Measurements from ENCODE around the gene PPP2R1B. TPM values are rescaled to one million over a fixed set of nuclear protein-coding genes. Genes with fewer than 3 reads are reported as not detected.
"Not testable (repeated sequence)": the region's sequence is repeated elsewhere in the genome, so short reads cannot be mapped to it uniquely, and the experiment has no call there.

PPP2R1B gene
- total and polyA plus RNA-seq, 2 of the 8 experiments (the other 6 are each of a cell fraction or from before 2014, with no cell fraction given), result 25.8 to 87.0 TPM

DNA sequence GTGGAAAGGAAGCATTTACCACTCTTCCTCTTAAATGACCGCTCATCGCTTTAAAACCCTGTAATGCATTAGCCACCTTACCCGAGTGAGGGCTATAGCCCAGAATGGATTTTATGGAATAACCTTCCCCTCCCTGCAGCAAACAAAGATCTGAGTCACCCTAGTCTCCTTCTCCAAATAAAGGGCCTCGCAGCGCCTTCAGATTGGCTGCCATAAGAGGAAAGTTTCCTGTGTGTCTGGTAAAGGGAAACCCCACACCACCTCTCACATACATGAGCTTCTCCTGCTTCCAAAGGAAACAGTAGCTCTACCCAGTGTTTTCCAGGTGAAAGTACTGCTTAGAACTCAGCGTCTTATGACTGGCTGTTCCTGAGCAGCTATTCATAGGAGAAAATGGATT is 47.8 kb downstream of the PPP2R1B start (continued):
- TF ChIP-seq HDAC6 (IDR thresholded peaks at IDR 0.05; ENCODE audit: low read depth, low read length) (no peak), TBP (IDR thresholded peaks at IDR 0.05; ENCODE audit: low read depth, low read length) (no peak), SRF (IDR thresholded peaks at IDR 0.05; ENCODE audit: low read depth, low read length) (no peak), TEAD4 (IDR thresholded peaks at IDR 0.05; ENCODE audit: low read depth, low read length) (no peak), MAFK (IDR thresholded peaks at IDR 0.05; ENCODE audit: low read depth, low read length) (no peak), JUN (IDR thresholded peaks at IDR 0.05; ENCODE audit: low read depth, low read length) (no peak), POLR2A (IDR thresholded peaks at IDR 0.05; ENCODE audit: control extremely low read depth in 1 of 2, low read depth in 2 of 2, low read length in 2 of 2) (no peak), PHF8 (conservative IDR thresholded peaks at IDR 0.05; ENCODE audit: low read depth, low read length) (no peak)

DNA sequence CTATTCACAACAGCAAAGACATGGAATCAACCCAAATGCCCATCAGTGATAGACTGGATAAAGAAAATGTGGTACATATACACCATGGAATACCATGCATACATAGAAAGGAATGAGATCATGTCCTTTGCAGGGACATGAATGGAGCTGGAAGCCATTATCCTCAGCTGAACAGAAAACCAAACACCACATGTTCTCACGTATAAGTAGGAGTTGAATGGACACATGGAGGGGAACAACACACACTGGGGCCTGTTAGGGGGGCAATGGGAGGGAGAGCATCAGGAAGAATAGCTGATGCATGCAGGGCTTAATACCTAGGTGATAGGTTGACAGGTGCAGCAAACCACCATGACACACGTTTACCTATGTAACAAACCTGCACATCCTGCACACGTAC is 48.5 kb downstream of the PPP2R1B start:
- H2BK5ac ChIP-seq (ENCODE audit: low read depth, low read length); H4K20me1 ChIP-seq (replicated peaks in 1 of 2; ENCODE audit: control insufficient read depth in 1 of 2, insufficient read depth in 2 of 2, low read length in 2 of 2); H3K4me1 ChIP-seq (replicated peaks in 1 of 4; ENCODE audit: control insufficient read depth in 3 of 4, insufficient read depth in 4 of 4, low read length in 3 of 4); H4K8ac ChIP-seq (ENCODE audit: extremely low read depth, insufficient read depth, low read length); H3K27ac ChIP-seq (ENCODE audit: low read depth, low read length); H2AK5ac ChIP-seq (ENCODE audit: low read depth, low read length); H2BK12ac ChIP-seq (ENCODE audit: low read depth, low read length); H2BK20ac ChIP-seq (ENCODE audit: low read length); H4K5ac ChIP-seq (ENCODE audit: insufficient read length, low read depth, low read length); H3K23ac ChIP-seq (ENCODE audit: insufficient read length); H3K18ac ChIP-seq (ENCODE audit: extremely low read depth, low read length); H3K79me2 ChIP-seq (ENCODE audit: control insufficient read depth in 1 of 2, insufficient read depth in 2 of 2, low read length in 2 of 2); H3K14ac ChIP-seq (ENCODE audit: insufficient read length); H2AFZ ChIP-seq (ENCODE audit: low read length); FAIRE-seq; H3K9me3 ChIP-seq (ENCODE audit: insufficient read depth in 2 of 2, low read depth in 1 of 2, low read length in 1 of 2); H4K91ac ChIP-seq (replicated peaks; ENCODE audit: insufficient read length, low read length); H3K79me1 ChIP-seq (ENCODE audit: low read depth, low read length); H3K4ac ChIP-seq (replicated peaks; ENCODE audit: insufficient read length, low read depth, low read length); H3K27me3 ChIP-seq (replicated peaks in 1 of 4; ENCODE audit: control insufficient read depth in 3 of 4, extremely low read depth in 1 of 4, insufficient read depth in 3 of 4, low read length in 3 of 4); H2BK120ac ChIP-seq (replicated peaks; ENCODE audit: low read depth, low read length); H3K9ac ChIP-seq (replicated peaks in 1 of 4; ENCODE audit: extremely low read depth in 1 of 4, low read depth in 3 of 4, low read length in 3 of 4); H3K4me3 ChIP-seq (ENCODE audit: extremely low read depth in 1 of 4, insufficient read depth in 2 of 4, low read depth in 3 of 4, low read length in 4 of 4); H3K4me2 ChIP-seq (ENCODE audit: insufficient read depth in 1 of 2, low read depth in 2 of 2, low read length in 2 of 2); H3K56ac ChIP-seq (replicated peaks; ENCODE audit: insufficient read length, low read depth, low read length); DNase-seq (ENCODE audit: low read depth in 1 of 2, low spot score in 2 of 2); H3K23me2 ChIP-seq (ENCODE audit: low read depth, low read length); H2BK15ac ChIP-seq (ENCODE audit: low read length): not testable (repeated sequence)
- peaks cover 0 to 24% (median 4%) of the 10 kb centered on the region in 4 experiments; a peak in 4 of 8 replicates for H3K36me3 ChIP-seq (ENCODE audit: control insufficient read depth in 2 of 4, insufficient read depth in 4 of 4, low read length in 3 of 4)
- ChIA-PET POLR2A (ENCODE audit: partially characterized antibody) (interaction anchor here (1.2 kb wide), 1 partner anchor 44 kb away, joined by 4 read pairs; no protein-coding TSS in a partner anchor), CTCF (ENCODE audit: partially characterized antibody) (interaction anchor here (0.8 to 3.4 kb wide), 7 partner anchors 10 to 127 kb away, joined by 3 to 11 read pairs (median 3); no protein-coding TSS in a partner anchor)
- WGBS, 2 experiments (ENCODE audit: extremely low coverage in 1 of 2, insufficient coverage in 1 of 2, insufficient read length in 1 of 2, insufficient replicate concordance in 2 of 2, low coverage in 1 of 2, low lambda C conversion rate in 2 of 2, missing lambda C conversion rate in 1 of 2), result 83% methylated on average over 3 of the region's 3 CpGs; no CpG with 5 or more reads in 1 of the 2 experiments

All from H1 (cell line).